Transverse colon (tissue), 4 donors: ENCODE results near the gene KPNA2. TPM values are rescaled to one million over a fixed set of nuclear protein-coding genes. Genes with fewer than 3 reads are reported as not detected.
A peak's percentile ranks its signal among the peaks of the same experiment; 100 is the strongest.
"Not testable (repeated sequence)": the region's sequence is repeated elsewhere in the genome, so short reads cannot be mapped to it uniquely, and the experiment has no call there.

Experiments used
- DNase-seq: peaks from one replicate; pipeline ENCODE4 v3.0.0-alpha.2; 2019
- H3K27ac ChIP-seq, 4 donors: fragments of 200-600 bp; sonication (generic); 2 replicates each; pipeline ENCODE4 v1.5.1; 2016 to 2018; ENCODE audit warnings: inconsistent platforms in 4 of 4
- H3K27me3 ChIP-seq: fragments of 200-600 bp; sonication (generic); 2 replicates; pipeline ENCODE4 v1.5.1; 2017; ENCODE audit warnings: inconsistent platforms
- H3K36me3 ChIP-seq, 4 donors: fragments of 200-600 bp; sonication (generic); 2 replicates each; pipeline ENCODE4 v1.5.1; 2017 to 2019; ENCODE audit warnings: inconsistent platforms in 4 of 4
- H3K4me1 ChIP-seq, 4 donors: fragments of 200-600 bp; sonication (generic); 2 replicates each; pipeline ENCODE4 v1.5.1; 2017 to 2020; ENCODE audit warnings: inconsistent platforms in 4 of 4
- H3K4me3 ChIP-seq, 4 donors: fragments of 200-600 bp; sonication (generic); 1 replicate in 1 of 4; 2 replicates in 3 of 4; pipeline versions ENCODE4 v1.5.1 to v1.6.1; 2017 to 2019; ENCODE audit warnings: inconsistent platforms in 4 of 4
- H3K9me3 ChIP-seq, 2 donors: fragments of 200-600 bp; sonication (generic); 2 replicates each; pipeline ENCODE4 v1.5.1; 2017 to 2019; ENCODE audit warnings: inconsistent platforms in 2 of 2
- EP300 ChIP-seq: sonication (generic); formaldehyde crosslinking; IDR thresholded peaks from one replicate; pipeline ENCODE4 v1.6.1; 2017; ENCODE audit warnings: antibody characterized with exemption, low read depth
- POLR2A ChIP-seq: fragments of 450-650 bp; IDR thresholded peaks from one replicate; pipeline ENCODE4 v1.6.1; 2016; ENCODE audit warnings: antibody characterized with exemption, mild to moderate bottlenecking, moderate library complexity
- POLR2AphosphoS5 ChIP-seq, 3 donors: sonication (generic); formaldehyde crosslinking; IDR thresholded peaks; one replicate each; pipeline ENCODE4 v1.6.1; 2016; ENCODE audit warnings: antibody characterized with exemption in 3 of 3
- WGBS, 2 donors: methylation state at CpG; one replicate each; pipeline ENCODE4 v1.1.5; 2018; ENCODE audit warnings: low coverage in 1 of 2; 5-methylcytosine and 5-hydroxymethylcytosine counted together
- in situ Hi-C, 4 donors: fragments of 200-750 bp; cut with MboI; loops; one replicate each; pipeline versions ENCODE4 v1.15.0 to v1.15.1; 2017; ENCODE audit warnings: low sequenced_read_pairs in 3 of 4, low pct_ligation_motif_present in 1 of 4, low pct_unique_long_range_greater_than_20kb in 1 of 4
- intact Hi-C: fragments of 100-400 bp; cut with DNase I; formaldehyde crosslinking; loops from one replicate; pipeline ENCODE4 v1.15.1; 2023; ENCODE audit warnings: low total_unique reads
- total RNA-seq, 4 donors: library from RNA; depleted of rRNA; stranded (reverse); fragments of >200 nt; gene quantifications; one replicate each; pipeline ENCODE4 v1.1.0, GENCODE V29; 2016
- TF ChIP-seq, protein P1 (sequence below), 5 experiments: fragments of 200-600 bp in 3 of 5; fragments of 450-650 bp in 2 of 5; sonication (generic) in 3 of 5; IDR thresholded peaks; 1 replicate in 2 of 5; 2 replicates in 3 of 5; pipeline ENCODE4 v1.5.1; 2016 to 2017; ENCODE audit warnings: antibody characterized with exemption in 5 of 5, inconsistent platforms in 3 of 5, mild to moderate bottlenecking in 2 of 5, moderate library complexity in 1 of 5

The KPNA2 gene
- total RNA-seq, 4 donors from 2014 or later: 3.4 to 21.5 (median 11.0) TPM

- in situ Hi-C loops: no loop called here
- 11 to 29% methylated on average over 3 to 7 of the region's 7 CpGs for WGBS, 2 donors
Observed at GRCh38 chr17:68085771-68086381, 50.3 kb downstream of the KPNA2 start.

DNA sequence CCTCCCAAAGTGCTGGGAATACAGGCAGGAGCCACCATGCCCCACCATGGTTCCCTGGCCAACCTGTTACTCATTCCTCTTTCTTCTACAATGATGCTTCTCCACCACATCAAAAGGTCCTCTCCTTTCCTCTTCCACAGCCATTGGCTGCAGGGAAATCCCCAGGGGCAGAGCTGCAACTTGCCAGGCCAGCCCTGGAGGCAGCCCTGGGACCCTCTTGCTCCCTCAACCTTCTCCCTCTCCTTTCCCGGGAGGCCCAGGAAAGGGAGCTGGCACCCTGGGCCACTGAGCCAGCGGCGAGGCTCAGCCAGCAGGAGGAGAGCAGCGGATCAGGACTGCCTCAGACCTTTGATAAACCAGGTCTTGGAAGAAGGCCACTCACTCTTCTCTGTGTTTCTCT lies 51.1 kb downstream of the KPNA2 start:
- intact Hi-C loops, H3K9me3 ChIP-seq, H3K36me3 ChIP-seq, H3K27me3 ChIP-seq, in situ Hi-C loops, DNase-seq, H3K4me3 ChIP-seq: not testable (repeated sequence)
- peak overlapping the region; percentile 85 to 86 (median 86) for H3K27ac ChIP-seq
- peaks cover 7 to 26% (median 13%) of the 10 kb centered on the region in 4 donors for H3K4me1 ChIP-seq
- 72% methylated on average over 4 of the region's 4 CpGs; no CpG with 5 or more reads in 1 of the 2 donors for WGBS, 2 donors

More at GRCh38 chr17:68085771-68086381, 50.3 kb downstream of the KPNA2 start:
- no peaks in the 10 kb centered on the region for H3K36me3 ChIP-seq
- no peaks in the 10 kb centered on the region for H3K9me3 ChIP-seq
- peak; percentile 59 for DNase-seq
- H3K27ac ChIP-seq: peak overlapping the region; percentile 85 to 86 (median 86)
- TF ChIP-seq EP300 (no peak), POLR2AphosphoS5 (IDR thresholded peaks at IDR 0.05) (peak in 2 of 3 donors; percentile 5 to 46), POLR2A (peak; percentile 36)
- TF ChIP-seq, protein P1, sequence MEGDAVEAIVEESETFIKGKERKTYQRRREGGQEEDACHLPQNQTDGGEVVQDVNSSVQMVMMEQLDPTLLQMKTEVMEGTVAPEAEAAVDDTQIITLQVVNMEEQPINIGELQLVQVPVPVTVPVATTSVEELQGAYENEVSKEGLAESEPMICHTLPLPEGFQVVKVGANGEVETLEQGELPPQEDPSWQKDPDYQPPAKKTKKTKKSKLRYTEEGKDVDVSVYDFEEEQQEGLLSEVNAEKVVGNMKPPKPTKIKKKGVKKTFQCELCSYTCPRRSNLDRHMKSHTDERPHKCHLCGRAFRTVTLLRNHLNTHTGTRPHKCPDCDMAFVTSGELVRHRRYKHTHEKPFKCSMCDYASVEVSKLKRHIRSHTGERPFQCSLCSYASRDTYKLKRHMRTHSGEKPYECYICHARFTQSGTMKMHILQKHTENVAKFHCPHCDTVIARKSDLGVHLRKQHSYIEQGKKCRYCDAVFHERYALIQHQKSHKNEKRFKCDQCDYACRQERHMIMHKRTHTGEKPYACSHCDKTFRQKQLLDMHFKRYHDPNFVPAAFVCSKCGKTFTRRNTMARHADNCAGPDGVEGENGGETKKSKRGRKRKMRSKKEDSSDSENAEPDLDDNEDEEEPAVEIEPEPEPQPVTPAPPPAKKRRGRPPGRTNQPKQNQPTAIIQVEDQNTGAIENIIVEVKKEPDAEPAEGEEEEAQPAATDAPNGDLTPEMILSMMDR (IDR thresholded peaks at IDR 0.05): peak in 3 of 5 experiments; percentile 13 to 61 (median 24)
- no peaks in the 10 kb centered on the region for H3K27me3 ChIP-seq
- peaks cover 7 to 26% (median 13%) of the 10 kb centered on the region in 4 donors for H3K4me1 ChIP-seq
- intact Hi-C loops: no loop called here
- peak overlapping the region in 3 of 4 donors; percentile 10 to 28 (median 13) for H3K4me3 ChIP-seq

GRCh38 chr17:68087131-68087623 lies 51.6 kb downstream of the KPNA2 start:
- peak overlapping the region in 3 of 4 donors; percentile 85 to 86 (median 85) for H3K27ac ChIP-seq
- DNase-seq, intact Hi-C loops, H3K27me3 ChIP-seq, H3K4me3 ChIP-seq, H3K36me3 ChIP-seq, H3K9me3 ChIP-seq, in situ Hi-C loops: not testable (repeated sequence)
- 77% methylated on average over 9 of the region's 11 CpGs; no CpG with 5 or more reads in 1 of the 2 donors for WGBS, 2 donors
- peaks cover 7 to 26% (median 13%) of the 10 kb centered on the region in 4 donors for H3K4me1 ChIP-seq

- H3K27ac ChIP-seq: no peak overlapping the region
- no peak for TF ChIP-seq POLR2AphosphoS5 (IDR thresholded peaks at IDR 0.05)
- no peak for TF ChIP-seq POLR2A
- TF ChIP-seq, protein P1 (IDR thresholded peaks at IDR 0.05): no peak
- TF ChIP-seq EP300: no peak
- 80 to 85% methylated on average over 3 to 4 of the region's 4 CpGs for WGBS, 2 donors
- H3K9me3 ChIP-seq: no peaks in the 10 kb centered on the region
- no peaks in the 10 kb centered on the region for H3K36me3 ChIP-seq
- no peak for DNase-seq
- H3K4me1 ChIP-seq: peaks cover 7 to 26% (median 13%) of the 10 kb centered on the region in 4 donors
- intact Hi-C loops: no loop called here
- in situ Hi-C loops: no loop called here
- H3K4me3 ChIP-seq: no peak overlapping the region
- no peaks in the 10 kb centered on the region for H3K27me3 ChIP-seq
Observed at GRCh38 chr17:68087851-68088250, 52.3 kb downstream of the KPNA2 start.

- peaks cover 7 to 26% (median 13%) of the 10 kb centered on the region in 4 donors for H3K4me1 ChIP-seq
- intact Hi-C loops: no loop called here
- H3K9me3 ChIP-seq: no peaks in the 10 kb centered on the region
- DNase-seq: peak; percentile 55
- 27% methylated on average over 3 of the region's 3 CpGs; no CpG with 5 or more reads in 1 of the 2 donors for WGBS, 2 donors
- in situ Hi-C loops: no loop called here
- H3K27me3 ChIP-seq: no peaks in the 10 kb centered on the region
- H3K4me3 ChIP-seq: no peak overlapping the region
- TF ChIP-seq, protein P1 (IDR thresholded peaks at IDR 0.05): no peak
- TF ChIP-seq POLR2AphosphoS5 (IDR thresholded peaks at IDR 0.05) (no peak), EP300 (no peak), POLR2A (no peak)
- H3K36me3 ChIP-seq: no peaks in the 10 kb centered on the region
- no peak overlapping the region for H3K27ac ChIP-seq
Observed at GRCh38 chr17:68089881-68090280, 54.3 kb downstream of the KPNA2 start.
